SK-N-SH treated with all-trans-retinoic acid at 6 μM for 48 hours (cell line): ENCODE results near the gene BRD9.
"Not testable (repeated sequence)": the region's sequence is repeated elsewhere in the genome, so short reads cannot be mapped to it uniquely, and the experiment has no call there.

ENCODE experiments used
- ATAC-seq: fragments of 200-7000 bp; cut with Tn5 transposase; 3 replicates; pipeline ENCODE4 v1.9.1; 2020; ENCODE audit warnings: mild to moderate bottlenecking, moderate library complexity
- ARNTL ChIP-seq: fragments of 450-650 bp; formaldehyde crosslinking; IDR thresholded peaks from 2 replicates; pipeline ENCODE4 v1.5.0; 2020; ENCODE audit warnings: low read depth, mild to moderate bottlenecking, moderate library complexity, borderline replicate concordance
- BACH2 ChIP-seq: fragments of 250-450 bp; sonication (Bioruptor Pico); IDR thresholded peaks from 2 replicates; pipeline ENCODE4 v1.9.0; 2021; ENCODE audit warnings: mild to moderate bottlenecking, borderline replicate concordance
- CSDC2 ChIP-seq: fragments of 250-450 bp; sonication (Bioruptor Pico); IDR thresholded peaks from 2 replicates; pipeline ENCODE4 v1.5.0; 2020; ENCODE audit warnings: mild to moderate bottlenecking, moderate library complexity
- CSRNP3 ChIP-seq: fragments of 250-450 bp; sonication (Bioruptor Pico); IDR thresholded peaks from 2 replicates; pipeline ENCODE4 v1.5.1; 2021; ENCODE audit warnings: mild to moderate bottlenecking, moderate library complexity
- ESRRG ChIP-seq: fragments of 250-450 bp; sonication (Bioruptor Pico); IDR thresholded peaks from 2 replicates; pipeline ENCODE4 v1.6.1; 2021; ENCODE audit warnings: mild to moderate bottlenecking
- GLIS3 ChIP-seq: fragments of 250-450 bp; sonication (Bioruptor Pico); IDR thresholded peaks from 2 replicates; pipeline ENCODE4 v1.5.0; 2020; ENCODE audit warnings: mild to moderate bottlenecking, moderate library complexity
- ISL1 ChIP-seq: fragments of 250-450 bp; sonication (Bioruptor Pico); IDR thresholded peaks from 2 replicates; pipeline ENCODE4 v2.1.2; 2022; ENCODE audit warnings: mild to moderate bottlenecking, moderate library complexity
- PATZ1 ChIP-seq: fragments of 250-450 bp; sonication (Bioruptor Pico); IDR thresholded peaks from 2 replicates; pipeline ENCODE4 v1.8.0; 2020; ENCODE audit warnings: mild to moderate bottlenecking, moderate library complexity, borderline replicate concordance
- POU6F1 ChIP-seq: fragments of 250-450 bp; sonication (Bioruptor Pico); IDR thresholded peaks from 2 replicates; pipeline ENCODE4 v1.8.0; 2021; ENCODE audit warnings: low read depth, mild to moderate bottlenecking, moderate library complexity, borderline replicate concordance
- PPARA ChIP-seq: fragments of 250-450 bp; sonication (Bioruptor Pico); IDR thresholded peaks from 2 replicates; pipeline ENCODE4 v1.5.0; 2020; ENCODE audit warnings: mild to moderate bottlenecking, borderline replicate concordance
- RARB ChIP-seq: fragments of 250-450 bp; sonication (Bioruptor Pico); IDR thresholded peaks from 2 replicates; pipeline ENCODE4 v1.8.0; 2021; ENCODE audit warnings: mild to moderate bottlenecking, moderate library complexity
- SNAI2 ChIP-seq: fragments of 250-450 bp; sonication (Bioruptor Pico); IDR thresholded peaks from 2 replicates; pipeline ENCODE4 v1.5.0; 2020; ENCODE audit warnings: mild to moderate bottlenecking, moderate library complexity
- TCF4 ChIP-seq: fragments of 250-450 bp; sonication (Bioruptor Pico); IDR thresholded peaks from 2 replicates; pipeline ENCODE4 v1.8.0; 2021; ENCODE audit warnings: mild to moderate bottlenecking, moderate library complexity, borderline replicate concordance
- TOX ChIP-seq: fragments of 250-450 bp; sonication (Bioruptor Pico); IDR thresholded peaks from 2 replicates; pipeline ENCODE4 v1.8.0; 2021; ENCODE audit warnings: mild to moderate bottlenecking, moderate library complexity, borderline replicate concordance
- ZC3H10 ChIP-seq: fragments of 250-450 bp; sonication (Bioruptor Pico); IDR thresholded peaks from 2 replicates; pipeline ENCODE4 v1.5.1; 2021; ENCODE audit warnings: mild to moderate bottlenecking, moderate library complexity
- ZFP30 ChIP-seq: fragments of 450-650 bp; formaldehyde crosslinking; IDR thresholded peaks from 2 replicates; pipeline ENCODE4 v1.5.0; 2022; ENCODE audit warnings: mild to moderate bottlenecking, moderate library complexity
- ZNF565 ChIP-seq: fragments of 450-650 bp; formaldehyde crosslinking; conservative IDR thresholded peaks from 2 replicates; pipeline ENCODE4 v1.5.0; 2020; ENCODE audit warnings: low read depth, mild to moderate bottlenecking, moderate library complexity
- ZNF70 ChIP-seq: fragments of 450-650 bp; formaldehyde crosslinking; IDR thresholded peaks from 2 replicates; pipeline ENCODE4 v1.5.0; 2020; ENCODE audit warnings: mild to moderate bottlenecking, moderate library complexity
- ZNF8 ChIP-seq: fragments of 450-650 bp; formaldehyde crosslinking; IDR thresholded peaks from 2 replicates; pipeline ENCODE4 v1.5.0; 2020; ENCODE audit warnings: mild to moderate bottlenecking, moderate library complexity

BRD9 gene

GRCh38 chr5:916441-917293 lies 24.1 kb upstream of the BRD9 start:
- TF ChIP-seq SNAI2 (no peak), TCF4 (CRISPR knock-in tag) (no peak), BACH2 (CRISPR knock-in tag) (no peak), TOX (no peak), ZNF8 (CRISPR knock-in tag) (no peak), ZC3H10 (no peak)
- TF ChIP-seq, all 23 proteins: peak for 0
- ATAC-seq = no peak

GRCh38 chr5:915946-916345 lies 23.3 kb upstream of the BRD9 start:
- ATAC-seq = no peak
- TF ChIP-seq ESRRG (CRISPR knock-in tag) (no peak), ZNF565 (no peak), PATZ1 (CRISPR knock-in tag) (no peak), POU6F1 (no peak), PPARA (no peak)

GRCh38 chr5:915346-915745 lies 22.7 kb upstream of the BRD9 start:
- not testable (repeated sequence) for ATAC-seq

GRCh38 chr5:914612-915011 lies 22.0 kb upstream of the BRD9 start:
- no peak for ATAC-seq
- TF ChIP-seq BACH2 (CRISPR knock-in tag) (no peak), SNAI2 (no peak), ISL1 (CRISPR knock-in tag) (no peak), POU6F1 (no peak), ARNTL (CRISPR knock-in tag) (no peak)

- ATAC-seq = no peak
- TF ChIP-seq GLIS3 (CRISPR knock-in tag) = no peak
- no peak for TF ChIP-seq TOX
- TF ChIP-seq CSDC2 (CRISPR knock-in tag) = no peak
- no peak for TF ChIP-seq ZFP30 (CRISPR knock-in tag)
Observed at GRCh38 chr5:914174-914573, 21.6 kb upstream of the BRD9 start.

GRCh38 chr5:912280-913091 lies 19.9 kb upstream of the BRD9 start:
- TF ChIP-seq CSRNP3 = peak; percentile 61; the same call in 1 of the 2 replicates
- TF ChIP-seq ZFP30 (CRISPR knock-in tag) = no peak
- no peak for TF ChIP-seq SNAI2
- peak; percentile 100 for TF ChIP-seq ZC3H10
- no peak for TF ChIP-seq GLIS3 (CRISPR knock-in tag)
- TF ChIP-seq PPARA = no peak
- no peak for TF ChIP-seq ISL1 (CRISPR knock-in tag)
- peak; percentile 99; the same call in 1 of the 2 replicates for TF ChIP-seq TOX
- TF ChIP-seq RARB (CRISPR knock-in tag) = peak; percentile 90; the same call in 1 of the 2 replicates
- TF ChIP-seq ZNF70 = no peak
- no peak for TF ChIP-seq ZNF565
- TF ChIP-seq CSDC2 (CRISPR knock-in tag) = peak; percentile 91
- peak; percentile 93 for ATAC-seq
